Left colon (tissue), 2 donors: ENCODE results near the gene SLC35G1. TPM values are rescaled to one million over a fixed set of nuclear protein-coding genes. Genes with fewer than 3 reads are reported as not detected.

Experiments
- ATAC-seq: fragments of 200-7000 bp; cut with Tn5 transposase; one replicate; pipeline ENCODE4 v1.9.1; 2020; ENCODE audit warnings: mild to moderate bottlenecking, moderate library complexity
- DNase-seq, 2 donors: peaks; one replicate each; pipeline ENCODE4 v3.0.0-alpha.2; 2020
- intact Hi-C, 2 donors: fragments of 100-400 bp; cut with DNase I in 1 of 2; cut with micrococcal nuclease in 1 of 2; formaldehyde crosslinking; loops; one replicate each; pipeline versions ENCODE4 v1.11.2 to v1.14.0; 2022; cut with DNase I, micrococcal nuclease
- total RNA-seq, 2 donors: library from RNA; stranded (reverse); fragmentation: NEBNext Ultra II Directional; extraction: Animal tissue kit (Norgen Biotek cat#: 25700); gene quantifications; one replicate each; pipeline ENCODE4 v1.2.1, GENCODE V29; 2021
- donor health status: DM: no; HTN: no; CAD: no.
- donor health status: DM: yes; HTN: yes; CAD: no.

The SLC35G1 gene
- total RNA-seq, 2 donors from 2014 or later, result 18.8 TPM

- ATAC-seq, result no peak
- intact Hi-C loops, result no loop called here
- no peak for DNase-seq
Measured at GRCh38 chr10:93926613-93927012, 32.8 kb downstream of the SLC35G1 start.

- DNase-seq, result no peak
- intact Hi-C loops, result no loop called here
- ATAC-seq, result no peak
Measured at GRCh38 chr10:93938140-93938539, 44.4 kb downstream of the SLC35G1 start.

- DNase-seq (no peak), ATAC-seq (no peak)
- intact Hi-C loops, result loop anchor here in 1 of 2 donors (5.0 kb wide), 1 partner anchor 104 kb away; no protein-coding TSS in a partner anchor
Measured at GRCh38 chr10:93940881-93941280, 47.1 kb downstream of the SLC35G1 start.

- DNase-seq (no peak), ATAC-seq (no peak)
- intact Hi-C loops, result loop anchor here in 1 of 2 donors (5.0 kb wide), 1 partner anchor 104 kb away; no protein-coding TSS in a partner anchor
Measured at GRCh38 chr10:93941606-93942005, 47.8 kb downstream of the SLC35G1 start.

GRCh38 chr10:93945819-93946218 lies 52.0 kb downstream of the SLC35G1 start:
- ATAC-seq (no peak), DNase-seq (no peak)
- intact Hi-C loops, result no loop called here

- intact Hi-C loops, result no loop called here
- no peak for ATAC-seq
- DNase-seq, result no peak
Measured at GRCh38 chr10:93947055-93947454, 53.3 kb downstream of the SLC35G1 start.

- DNase-seq (no peak), ATAC-seq (no peak)
- intact Hi-C loops, result no loop called here
Measured at GRCh38 chr10:93947524-93947923, 53.7 kb downstream of the SLC35G1 start.

- DNase-seq, result no peak
- intact Hi-C loops, result no loop called here
Measured at GRCh38 chr10:93951905-93952304, 58.1 kb downstream of the SLC35G1 start.

More at GRCh38 chr10:93951905-93952304, 58.1 kb downstream of the SLC35G1 start:
- no peak for ATAC-seq

Other genes starting within 250 kb of the SLC35G1 start
- 10 to 100 TPM in 1 of 2 donors, 1 to 10 TPM in 1; 8.3 to 14.6 TPM for gene FRA10AC1, start 191.4 kb upstream of the SLC35G1 start, total RNA-seq
- gene LGI1, start 136.0 kb upstream of the SLC35G1 start, total RNA-seq, result 1 to 10 TPM in 1 of 2 donors, under 1 TPM in 1; 0.40 to 1.6 TPM
- gene PLCE1, start 100.0 kb downstream of the SLC35G1 start, total RNA-seq, result 10 to 100 TPM; 45.2 to 57.6 TPM